OCI-LY7 (cell line): Measurements from ENCODE around the gene SLC16A13. TPM values are rescaled to one million over a fixed set of nuclear protein-coding genes. Genes with fewer than 3 reads are reported as not detected.

Experiments
- BruUV-seq: library from RNA; stranded (reverse); fragments of 400-500 nt; replicated peaks from 2 replicates; lab custom pipeline; 2021; lab: Mats Ljungman, UMichigan
- CTCF ChIA-PET: fragments of 300-600 bp; sonication (Branson Sonifier 250); formaldehyde crosslinking; loops from one replicate; lab custom pipeline; 2022; ENCODE audit warnings: antibody characterized with exemption; ENCODE audit not compliant: unreplicated experiment; lab: Charles Lee
- POLR2A ChIA-PET: fragments of 300-600 bp; sonication (Branson Sonifier 250); formaldehyde crosslinking; loops from one replicate; lab custom pipeline; 2022; ENCODE audit warnings: antibody characterized with exemption; lab: Charles Lee
- DNase-seq: peaks from one replicate; pipeline ENCODE4 v3.0.0-alpha.2; 2015; ENCODE audit warnings: low spot score
- H2AFZ ChIP-seq: fragments of 200-600 bp; sonication (generic), shearing (Covaris generic); 2 replicates; pipeline ENCODE4 v1.6.1; 2014; ENCODE audit warnings: mild to moderate bottlenecking, antibody characterized with exemption, low read length, moderate library complexity
- H3K27ac ChIP-seq: fragments of 200-600 bp; sonication (generic); 2 replicates; pipeline ENCODE4 v1.5.1; 2014; ENCODE audit warnings: mixed run types, low read depth, mild to moderate bottlenecking, moderate library complexity, low read length, inconsistent platforms; ENCODE audit not compliant: poor library complexity, severe bottlenecking
- H3K36me3 ChIP-seq: fragments of 200-600 bp; sonication (generic); 2 replicates; pipeline ENCODE4 v1.6.1; 2014; ENCODE audit warnings: mild to moderate bottlenecking, antibody characterized with exemption, low read length, moderate library complexity, mixed read lengths; ENCODE audit not compliant: insufficient read depth
- H3K4me1 ChIP-seq: fragments of 200-600 bp; sonication (generic); 2 replicates; pipeline ENCODE4 v1.5.1; 2014; ENCODE audit warnings: mild to moderate bottlenecking, low read length; ENCODE audit not compliant: insufficient read depth, poor library complexity, severe bottlenecking
- H3K4me2 ChIP-seq: fragments of 200-600 bp; sonication (generic); 2 replicates; pipeline ENCODE4 v1.6.1; 2014; ENCODE audit warnings: mild to moderate bottlenecking, low read length
- H3K4me3 ChIP-seq: fragments of 200-600 bp; sonication (generic); 2 replicates; pipeline ENCODE4 v1.5.1; 2014; ENCODE audit warnings: mild to moderate bottlenecking, low read depth, low read length; ENCODE audit not compliant: poor library complexity, severe bottlenecking
- H3K79me2 ChIP-seq: fragments of 200-600 bp; sonication (generic); 2 replicates; pipeline ENCODE4 v1.6.1; 2016; ENCODE audit warnings: low read depth, mild to moderate bottlenecking, low read length, moderate library complexity, mixed read lengths; ENCODE audit not compliant: insufficient read depth
- H3K9me2 ChIP-seq: fragments of 200-600 bp; sonication (generic); 2 replicates; pipeline ENCODE4 v1.6.1; 2016; ENCODE audit warnings: mild to moderate bottlenecking, low read length, mixed read lengths; ENCODE audit not compliant: insufficient read depth
- H3K9me3 ChIP-seq: fragments of 200-600 bp; sonication (generic); 2 replicates; pipeline ENCODE4 v1.6.1; 2014; ENCODE audit warnings: mild to moderate bottlenecking, mixed run types, low read length, mixed read lengths
- H4K20me1 ChIP-seq: fragments of 200-600 bp; sonication (generic); 2 replicates; pipeline ENCODE4 v1.6.1; 2014; ENCODE audit warnings: mild to moderate bottlenecking, antibody characterized with exemption, low read length, moderate library complexity, mixed read lengths; ENCODE audit not compliant: insufficient read depth
- EZH2phosphoT487 ChIP-seq: fragments of 200-600 bp; sonication (generic); IDR thresholded peaks from 2 replicates; pipeline ENCODE4 v1.6.1; 2018; ENCODE audit warnings: low read depth, borderline replicate concordance, mild to moderate bottlenecking, mixed run types, antibody characterized with exemption, low read length, moderate library complexity, mixed read lengths
- intact Hi-C: fragments of 100-400 bp; cut with micrococcal nuclease; formaldehyde crosslinking; loops from one replicate; pipeline ENCODE4 v1.10.0; 2022; ENCODE audit not compliant: unreplicated experiment
- total RNA-seq, 2 experiments: library from RNA; depleted of rRNA in 1 of 2; stranded (reverse); fragments of >200 nt in 1 of 2; shearing (Covaris generic) in 1 of 2; gene quantifications; 2 replicates each; pipeline ENCODE4 v1.2.3, GENCODE V29; 2014 to 2022
- TF ChIP-seq, protein P1 (sequence below): fragments of 200-600 bp; sonication (generic); conservative IDR thresholded peaks from 2 replicates; pipeline ENCODE4 v1.5.1; 2014; ENCODE audit warnings: mild to moderate bottlenecking, antibody characterized with exemption, low read length, moderate library complexity, mixed read lengths

The SLC16A13 gene
- total RNA-seq, 2 experiments from 2014 or later: 2.8 to 22.5 TPM

DNA sequence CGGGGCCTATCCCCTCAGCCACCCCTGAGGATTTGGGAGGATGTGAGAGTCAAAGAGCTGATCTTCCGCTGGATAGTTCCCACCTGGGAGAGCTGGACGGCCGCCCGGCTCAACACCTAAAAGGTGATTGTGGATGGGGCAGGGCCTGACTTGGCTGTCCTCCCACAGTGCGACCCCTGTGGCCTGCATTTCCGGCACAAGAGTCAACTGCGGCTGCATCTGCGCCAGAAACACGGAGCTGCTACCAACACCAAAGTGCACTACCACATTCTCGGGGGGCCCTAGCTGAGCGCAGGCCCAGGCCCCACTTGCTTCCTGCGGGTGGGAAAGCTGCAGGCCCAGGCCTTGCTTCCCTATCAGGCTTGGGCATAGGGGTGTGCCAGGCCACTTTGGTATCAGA lies 8.5 kb upstream of the SLC16A13 start:
- Histone ChIP-seq H3K4me1 (peaks cover under 1% of the 10 kb centered on the region), H2AFZ (no peak overlapping the region), H3K9me3 (no peaks in the 10 kb centered on the region), H3K4me2 (no peak overlapping the region), H3K27ac (no peak overlapping the region), H3K4me3 (no peak overlapping the region), H3K36me3 (no peaks in the 10 kb centered on the region), H4K20me1 (no peaks in the 10 kb centered on the region), H3K79me2 (no peaks in the 10 kb centered on the region), H3K9me2 (no peaks in the 10 kb centered on the region)
- ChIA-PET CTCF (no interaction called here), POLR2A (no interaction called here)
- intact Hi-C loops: no loop called here
- no peak for TF ChIP-seq EZH2phosphoT487
- TF ChIP-seq, protein P1, sequence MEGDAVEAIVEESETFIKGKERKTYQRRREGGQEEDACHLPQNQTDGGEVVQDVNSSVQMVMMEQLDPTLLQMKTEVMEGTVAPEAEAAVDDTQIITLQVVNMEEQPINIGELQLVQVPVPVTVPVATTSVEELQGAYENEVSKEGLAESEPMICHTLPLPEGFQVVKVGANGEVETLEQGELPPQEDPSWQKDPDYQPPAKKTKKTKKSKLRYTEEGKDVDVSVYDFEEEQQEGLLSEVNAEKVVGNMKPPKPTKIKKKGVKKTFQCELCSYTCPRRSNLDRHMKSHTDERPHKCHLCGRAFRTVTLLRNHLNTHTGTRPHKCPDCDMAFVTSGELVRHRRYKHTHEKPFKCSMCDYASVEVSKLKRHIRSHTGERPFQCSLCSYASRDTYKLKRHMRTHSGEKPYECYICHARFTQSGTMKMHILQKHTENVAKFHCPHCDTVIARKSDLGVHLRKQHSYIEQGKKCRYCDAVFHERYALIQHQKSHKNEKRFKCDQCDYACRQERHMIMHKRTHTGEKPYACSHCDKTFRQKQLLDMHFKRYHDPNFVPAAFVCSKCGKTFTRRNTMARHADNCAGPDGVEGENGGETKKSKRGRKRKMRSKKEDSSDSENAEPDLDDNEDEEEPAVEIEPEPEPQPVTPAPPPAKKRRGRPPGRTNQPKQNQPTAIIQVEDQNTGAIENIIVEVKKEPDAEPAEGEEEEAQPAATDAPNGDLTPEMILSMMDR: no peak
- DNase-seq: no peak
- no TSS peak for BruUV-seq

DNA sequence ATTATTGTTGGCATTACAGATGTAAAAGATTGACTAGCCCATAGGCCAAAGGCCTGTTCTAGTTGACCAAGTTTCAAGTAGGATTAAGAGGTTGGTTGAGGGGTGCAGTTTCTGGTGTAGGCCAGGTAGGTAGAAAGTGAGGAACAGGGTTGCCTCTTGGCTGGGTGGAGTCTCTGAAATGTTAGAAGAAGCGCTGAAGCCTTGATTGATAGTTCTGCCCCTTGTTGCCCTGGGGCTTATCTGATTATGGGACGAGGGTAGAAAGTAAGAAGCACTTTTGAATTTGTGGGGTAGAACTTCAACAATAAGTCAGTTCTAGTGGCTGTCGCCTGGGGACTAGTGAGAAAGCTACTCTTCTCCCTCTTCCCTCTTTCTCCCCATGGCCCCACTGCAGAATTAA lies 6.7 kb upstream of the SLC16A13 start:
- intact Hi-C loops: no loop called here
- no peak overlapping the region for H3K4me2 ChIP-seq
- no peak overlapping the region for H2AFZ ChIP-seq
- CTCF ChIA-PET: no interaction called here
- H3K4me3 ChIP-seq: no peak overlapping the region
- no peak overlapping the region for H3K27ac ChIP-seq
- H4K20me1 ChIP-seq: no peaks in the 10 kb centered on the region
- POLR2A ChIA-PET: no interaction called here
- no peak for TF ChIP-seq EZH2phosphoT487
- TF ChIP-seq, protein P1: no peak
- no peaks in the 10 kb centered on the region for H3K9me3 ChIP-seq
- H3K4me1 ChIP-seq: no peaks in the 10 kb centered on the region
- no TSS peak for BruUV-seq
- no peaks in the 10 kb centered on the region for H3K9me2 ChIP-seq
- DNase-seq: no peak
- no peaks in the 10 kb centered on the region for H3K79me2 ChIP-seq
- no peaks in the 10 kb centered on the region for H3K36me3 ChIP-seq

DNA sequence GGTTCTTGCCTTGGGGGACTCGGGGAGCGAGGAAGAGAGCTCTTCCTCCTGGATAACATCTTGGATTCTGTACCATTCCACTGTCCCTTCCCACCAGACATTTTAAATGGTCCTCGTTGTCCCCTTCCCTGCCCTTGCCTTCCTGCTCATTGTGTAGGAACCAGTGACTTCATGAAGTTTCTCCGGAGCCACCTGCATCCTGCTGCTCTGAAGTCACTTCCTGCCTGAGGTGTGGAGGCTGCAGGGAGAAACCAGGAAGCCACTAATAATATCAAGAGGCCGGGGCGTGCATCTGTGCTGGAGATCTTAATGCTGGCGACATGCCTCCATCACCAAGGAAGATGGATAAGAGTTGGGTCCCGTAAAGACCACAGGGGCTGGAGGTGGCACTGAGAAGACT lies 6.2 kb upstream of the SLC16A13 start:
- H3K4me1 ChIP-seq: no peaks in the 10 kb centered on the region
- no peak overlapping the region for H3K4me2 ChIP-seq
- POLR2A ChIA-PET: no interaction called here
- BruUV-seq: no TSS peak
- CTCF ChIA-PET: no interaction called here
- no peaks in the 10 kb centered on the region for H3K9me2 ChIP-seq
- H3K79me2 ChIP-seq: no peaks in the 10 kb centered on the region
- TF ChIP-seq EZH2phosphoT487: no peak
- TF ChIP-seq, protein P1: no peak
- no peaks in the 10 kb centered on the region for H3K9me3 ChIP-seq
- intact Hi-C loops: no loop called here
- no peaks in the 10 kb centered on the region for H4K20me1 ChIP-seq
- DNase-seq: no peak
- no peak overlapping the region for H3K4me3 ChIP-seq
- H2AFZ ChIP-seq: no peak overlapping the region
- no peaks in the 10 kb centered on the region for H3K36me3 ChIP-seq
- no peak overlapping the region for H3K27ac ChIP-seq
